Endothelial cell of umbilical vein (primary cell): ENCODE results near the gene GOLGA8B. TPM values are rescaled to one million over a fixed set of nuclear protein-coding genes. Genes with fewer than 3 reads are reported as not detected.
A peak's percentile ranks its signal among the peaks of the same experiment; 100 is the strongest.

Experiments
- BruUV-seq: library from RNA; stranded (reverse); fragments of 400-500 nt; replicated peaks from 2 replicates; lab custom pipeline; 2021; lab: Mats Ljungman, UMichigan
- CTCF ChIA-PET: fragments of 300-600, 350-600 bp; sonication (Branson Sonifier 250); formaldehyde crosslinking; loops from one replicate; lab custom pipeline; 2021; ENCODE audit warnings: antibody characterized with exemption, inconsistent platforms; lab: Charles Lee
- POLR2A ChIA-PET: fragments of 300-600, 350-600 bp; sonication (Branson Sonifier 250); formaldehyde crosslinking; loops from one replicate; lab custom pipeline; 2021; ENCODE audit warnings: antibody characterized with exemption, inconsistent platforms; lab: Charles Lee
- DNase-seq: peaks from one replicate; pipeline ENCODE4 v3.0.0-alpha.2; 2011; ENCODE audit warnings: low read depth, low spot score
- FAIRE-seq: peaks from 2 replicates; lab custom pipeline; 2011; peaks lifted over from hg19 to GRCh38; lab: Jason Lieb, UNC
- H2AFZ ChIP-seq: 2 replicates; pipeline ENCODE4 v1.6.0; 2012; ENCODE audit warnings: low read depth, low read length, control low read depth, inconsistent platforms
- H3K27ac ChIP-seq: 2 replicates; pipeline ENCODE4 v1.5.1; 2011; ENCODE audit warnings: low read depth, mild to moderate bottlenecking, control low read depth, low read length, moderate library complexity; ENCODE audit not compliant: insufficient read depth
- H3K27me3 ChIP-seq, 2 experiments: 2 replicates each; pipeline versions ENCODE4 v1.6.0 to v1.6.1; 2011; ENCODE audit warnings: low read length in 2 of 2, mixed read lengths in 1 of 2; ENCODE audit not compliant: control insufficient read depth in 2 of 2, insufficient read depth in 2 of 2
- H3K36me3 ChIP-seq, 2 experiments: 2 replicates in 1 of 2; 3 replicates in 1 of 2; pipeline ENCODE4 v1.5.1; 2011; ENCODE audit warnings: low read length in 2 of 2, mild to moderate bottlenecking in 1 of 2, moderate library complexity in 1 of 2; ENCODE audit not compliant: control insufficient read depth in 2 of 2, insufficient read depth in 2 of 2; ENCODE audit errors: extremely low read depth in 1 of 2
- H3K4me1 ChIP-seq: 3 replicates; pipeline ENCODE4 v1.5.1; 2011; ENCODE audit warnings: mild to moderate bottlenecking, low read length; ENCODE audit not compliant: control insufficient read depth, insufficient read depth; ENCODE audit errors: extremely low read depth
- H3K4me2 ChIP-seq: 2 replicates; pipeline ENCODE4 v1.6.1; 2011; ENCODE audit warnings: low read length, control low read depth, mixed read lengths; ENCODE audit not compliant: insufficient read depth
- H3K4me3 ChIP-seq, 3 experiments: fragments of 200-600 bp in 1 of 3; sonication (generic), shearing (Covaris generic) in 1 of 3; replicated peaks in 1 of 3; 2 replicates each; pipeline ENCODE4 v1.5.1; 2011 to 2016; ENCODE audit warnings: control low read depth in 3 of 3, low read length in 3 of 3, mild to moderate bottlenecking in 2 of 3, inconsistent platforms in 1 of 3, low read depth in 1 of 3, moderate library complexity in 1 of 3; ENCODE audit not compliant: insufficient read depth in 1 of 3
- H3K79me2 ChIP-seq: 2 replicates; pipeline ENCODE4 v1.6.0; 2012; ENCODE audit warnings: low read length, inconsistent platforms; ENCODE audit not compliant: control insufficient read depth, insufficient read depth
- H3K9ac ChIP-seq: replicated peaks from 2 replicates; pipeline ENCODE3; 2011; ENCODE audit warnings: low read length, control low read depth; ENCODE audit not compliant: insufficient read depth; ENCODE audit errors: extremely low read depth
- H3K9me1 ChIP-seq: replicated peaks from 3 replicates; pipeline ENCODE4 v1.6.0; 2011; ENCODE audit warnings: mild to moderate bottlenecking, low read length; ENCODE audit not compliant: control insufficient read depth, insufficient read depth; ENCODE audit errors: extremely low read depth
- H3K9me3 ChIP-seq: replicated peaks from 2 replicates; pipeline ENCODE4 v1.5.1; 2012; ENCODE audit warnings: low read length, inconsistent platforms; ENCODE audit not compliant: control insufficient read depth, insufficient read depth
- H4K20me1 ChIP-seq: replicated peaks from 2 replicates; pipeline ENCODE3; 2011; ENCODE audit warnings: mild to moderate bottlenecking, low read length; ENCODE audit not compliant: control insufficient read depth, insufficient read depth; ENCODE audit errors: extremely low read depth
- CTCF ChIP-seq, 2 donors: IDR thresholded peaks; 1 replicate in 1 of 2; 2 replicates in 1 of 2; pipeline ENCODE4 v1.5.1; 2011; ENCODE audit warnings: low read length in 2 of 2, mild to moderate bottlenecking in 2 of 2, moderate library complexity in 2 of 2, control low read depth in 1 of 2, inconsistent platforms in 1 of 2, low read depth in 1 of 2; ENCODE audit not compliant: insufficient read depth in 1 of 2; ENCODE audit errors: extremely low read depth in 1 of 2
- EZH2 ChIP-seq: IDR thresholded peaks from 2 replicates; pipeline ENCODE4 v1.6.1; 2012; ENCODE audit warnings: borderline replicate concordance, low read depth, mild to moderate bottlenecking, moderate library complexity, low read length, inconsistent platforms; ENCODE audit not compliant: severe bottlenecking
- FOS ChIP-seq: IDR thresholded peaks from 2 replicates; pipeline ENCODE4 v1.6.1; 2011; ENCODE audit warnings: mild to moderate bottlenecking, low read length, moderate library complexity, borderline replicate concordance; ENCODE audit not compliant: insufficient read depth
- GATA2 ChIP-seq: IDR thresholded peaks from 2 replicates; pipeline ENCODE4 v1.7.0; 2011; ENCODE audit warnings: low read depth, mild to moderate bottlenecking, moderate library complexity, mixed read lengths, low read length; ENCODE audit not compliant: insufficient read length, insufficient read depth
- JUN ChIP-seq: IDR thresholded peaks from 2 replicates; pipeline ENCODE4 v1.6.1; 2011; ENCODE audit warnings: borderline replicate concordance, low read depth; ENCODE audit not compliant: insufficient read length, insufficient read depth
- MAX ChIP-seq: IDR thresholded peaks from 2 replicates; pipeline ENCODE4 v1.6.1; 2011; ENCODE audit not compliant: insufficient read depth, insufficient read length
- MYC ChIP-seq: IDR thresholded peaks from one replicate; pipeline ENCODE4 v1.6.1; 2011; ENCODE audit warnings: mild to moderate bottlenecking, low read depth, low read length
- POLR2A ChIP-seq: IDR thresholded peaks from 2 replicates; pipeline ENCODE4 v1.6.1; 2012; ENCODE audit warnings: low read depth, mild to moderate bottlenecking, control low read depth, low read length
- POLR2AphosphoS5 ChIP-seq: IDR thresholded peaks from 2 replicates; pipeline ENCODE4 v1.6.1; 2012; ENCODE audit warnings: low read depth, mild to moderate bottlenecking, control low read depth, low read length, moderate library complexity; ENCODE audit not compliant: insufficient read depth
- dilution Hi-C: fragments of 300-500 bp; cut with MboI; formaldehyde crosslinking; loops from one replicate; pipeline ENCODE4 v1.15.0; 2019; ENCODE audit warnings: low sequenced_read_pairs; ENCODE audit not compliant: extremely low pct_ligation_motif_present
- intact Hi-C: fragments of 100-400 bp; cut with micrococcal nuclease; formaldehyde crosslinking; loops from one replicate; pipeline ENCODE4 v1.10.0; 2022
- polyA plus RNA-seq, 4 experiments: library from polyadenylated mRNA; depleted of rRNA in 3 of 4; stranded (reverse) in 3 of 4; unstranded in 1 of 4; fragments of >200 nt; gene quantifications; 2 replicates each; pipeline versions ENCODE4 v1.2.1 to v1.2.3, GENCODE V29; 2011 to 2012; ENCODE audit warnings: missing spikeins in 1 of 4
- total RNA-seq: library from RNA; stranded (reverse); gene quantifications from 2 replicates; pipeline ENCODE4 v1.2.3, GENCODE V29; 2021

The GOLGA8B gene
- total and polyA plus RNA-seq, 2 donors (not counting 3 experiments of a cell fraction or from before 2014, with no cell fraction given), result 30.9 to 36.0 TPM

GRCh38 chr15:34625007-34625406, 41.6 kb upstream of the GOLGA8B start:
- Histone ChIP-seq H3K9me1 (no peaks in the 10 kb centered on the region), H3K27ac (peak overlapping the region; percentile 18), H3K4me2 (peak overlapping the region; percentile 8), H3K9ac (no peak overlapping the region), H3K4me3 (no peak overlapping the region), H3K9me3 (no peaks in the 10 kb centered on the region), H3K27me3 (no peaks in the 10 kb centered on the region), H3K4me1 (peaks cover 57% of the 10 kb centered on the region), H3K79me2 (no peaks in the 10 kb centered on the region), H3K36me3 (no peaks in the 10 kb centered on the region), H4K20me1 (no peaks in the 10 kb centered on the region), H2AFZ (peak overlapping the region; percentile 43)
- intact Hi-C loops, result loop anchor here (5.0 to 10.0 kb wide), 3 partner anchors 57 to 820 kb away; no protein-coding TSS in a partner anchor
- POLR2A ChIA-PET, result no interaction called here
- no TSS peak for BruUV-seq
- dilution Hi-C loops, result no loop called here
- CTCF ChIA-PET, result interaction anchor here (1.0 to 10.4 kb wide), 4 partner anchors 83 to 363 kb away, joined by 3 to 204 read pairs (median 4); partner anchors contain the start of genes AQR and ZNF770
- DNase-seq (peak; percentile 40), FAIRE-seq (no peak)
- no peak for TF ChIP-seq POLR2AphosphoS5
- TF ChIP-seq GATA2, result no peak
- no peak for TF ChIP-seq MYC
- no peak for TF ChIP-seq JUN
- no peak for TF ChIP-seq FOS
- TF ChIP-seq POLR2A, result no peak
- TF ChIP-seq MAX, result no peak
- TF ChIP-seq EZH2, result no peak
- TF ChIP-seq CTCF (IDR thresholded peaks at IDR 0.05; ENCODE audit: extremely low read depth in 1 of 2, insufficient read depth in 1 of 2, low read depth in 1 of 2, low read length in 2 of 2), result no peak
